Putamen (tissue), 1 donor: ENCODE measurements around the gene PDE3A.
A peak's percentile ranks its signal among the peaks of the same experiment; 100 is the strongest.

Experiments
- DNase-seq: peaks from one replicate; pipeline ENCODE4 v3.0.0-alpha.2; 2016; ENCODE audit warnings: low spot score

The PDE3A gene

DNA sequence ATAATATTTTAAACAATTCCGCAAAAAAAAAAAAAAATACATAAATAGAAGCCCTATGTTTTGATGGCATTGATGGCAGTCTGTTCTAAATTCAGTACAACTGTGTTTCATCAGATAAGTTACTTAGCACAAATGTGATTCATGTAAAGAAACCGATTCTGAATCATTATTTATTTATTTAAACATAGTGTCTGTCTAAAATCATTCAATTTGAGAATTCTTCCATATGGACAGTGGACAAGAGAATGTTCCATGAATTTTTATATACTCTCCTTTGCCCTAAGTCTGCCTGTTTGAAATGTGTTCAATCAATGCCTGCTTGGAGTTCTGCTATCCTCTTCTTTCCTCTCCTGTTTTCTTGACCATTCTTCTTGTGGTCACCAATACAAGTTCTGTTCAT lies 126.5 kb downstream of the PDE3A start:
- no peak for DNase-seq

- DNase-seq: no peak
Measured at GRCh38 chr12:20495997-20496396, 127.7 kb downstream of the PDE3A start.

DNA sequence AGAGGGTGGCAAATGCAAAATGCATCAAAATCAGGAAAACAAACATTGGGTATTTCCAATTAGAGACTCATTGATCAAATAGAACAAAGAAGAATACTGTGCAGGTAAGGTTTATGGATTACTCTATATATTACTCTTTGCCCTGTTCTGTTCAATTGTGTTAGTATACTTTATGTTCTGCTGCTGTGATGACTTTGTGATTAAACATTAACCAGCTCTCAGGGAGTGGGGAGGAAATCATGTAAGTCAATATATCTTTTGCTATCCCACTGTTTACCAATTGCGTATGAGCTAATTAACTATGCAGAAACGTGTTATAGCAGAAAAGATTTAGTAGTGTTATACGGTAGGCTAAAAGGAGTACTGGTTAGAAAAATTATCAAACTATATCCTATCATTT lies 129.4 kb downstream of the PDE3A start:
- DNase-seq: no peak

DNA sequence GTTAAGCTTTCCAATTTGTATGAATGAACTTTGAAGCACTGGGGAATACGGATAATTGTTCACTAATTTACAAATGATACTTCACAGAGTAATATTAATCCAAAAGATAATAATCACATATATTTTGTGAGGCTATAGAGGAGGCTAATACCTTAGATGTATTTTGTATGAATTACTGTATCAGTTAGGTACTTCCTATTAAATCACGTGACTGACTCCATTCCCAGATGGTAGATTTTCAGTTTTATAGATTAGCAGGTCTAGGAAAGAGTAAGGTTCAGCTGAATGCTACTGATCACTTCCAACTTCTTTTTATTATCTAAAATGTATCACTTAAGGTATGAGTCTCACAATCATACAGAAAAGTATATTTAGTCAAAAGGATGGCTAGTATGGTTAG lies 133.6 kb downstream of the PDE3A start:
- DNase-seq: no peak

DNA sequence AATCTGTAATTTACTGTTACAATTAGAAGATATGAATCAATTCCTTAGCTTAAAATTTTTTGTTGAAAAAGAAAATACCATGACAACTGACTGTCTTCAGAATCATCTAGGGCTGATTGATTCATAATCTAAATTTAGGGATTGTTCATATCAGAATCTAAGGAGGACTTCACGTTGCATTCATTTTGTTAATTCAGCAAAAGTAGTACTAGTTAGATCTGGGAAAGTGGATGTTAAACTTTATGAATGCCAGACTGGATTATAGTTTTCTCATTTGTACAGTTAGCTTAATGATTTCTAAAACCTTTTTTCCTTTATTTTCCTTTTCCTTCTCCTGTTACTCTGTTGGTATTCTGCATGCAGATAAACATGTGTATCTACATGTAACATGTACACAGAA lies 135.5 kb downstream of the PDE3A start:
- no peak for DNase-seq

- DNase-seq: no peak
Measured at GRCh38 chr12:20505056-20505455, 136.7 kb downstream of the PDE3A start.

- no peak for DNase-seq
Measured at GRCh38 chr12:20507056-20507455, 138.7 kb downstream of the PDE3A start.

GRCh38 chr12:20507711-20508110 lies 139.4 kb downstream of the PDE3A start:
- no peak for DNase-seq

- DNase-seq: no peak
Measured at GRCh38 chr12:20508359-20508758, 140.0 kb downstream of the PDE3A start.

DNA sequence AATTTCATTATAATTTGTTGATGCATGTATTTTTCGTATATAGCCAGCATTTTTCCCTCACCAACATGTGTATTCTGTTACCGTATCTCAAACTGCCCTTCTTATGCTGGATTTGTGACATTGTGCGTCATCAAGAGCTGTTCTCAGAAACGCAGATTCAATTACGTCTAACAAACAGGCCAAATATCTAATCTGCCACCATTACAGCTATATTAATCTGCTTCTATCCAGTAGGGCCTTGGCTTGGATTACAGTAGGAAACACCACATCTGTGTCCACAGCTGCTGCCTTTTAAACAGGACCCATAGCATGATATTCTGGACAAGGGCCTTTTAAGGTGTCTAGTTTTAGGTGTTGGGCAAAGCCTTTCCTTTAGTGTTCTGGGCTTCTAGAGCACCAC lies 140.6 kb downstream of the PDE3A start:
- DNase-seq: no peak

GRCh38 chr12:20510811-20511210 lies 142.5 kb downstream of the PDE3A start:
- no peak for DNase-seq

DNA sequence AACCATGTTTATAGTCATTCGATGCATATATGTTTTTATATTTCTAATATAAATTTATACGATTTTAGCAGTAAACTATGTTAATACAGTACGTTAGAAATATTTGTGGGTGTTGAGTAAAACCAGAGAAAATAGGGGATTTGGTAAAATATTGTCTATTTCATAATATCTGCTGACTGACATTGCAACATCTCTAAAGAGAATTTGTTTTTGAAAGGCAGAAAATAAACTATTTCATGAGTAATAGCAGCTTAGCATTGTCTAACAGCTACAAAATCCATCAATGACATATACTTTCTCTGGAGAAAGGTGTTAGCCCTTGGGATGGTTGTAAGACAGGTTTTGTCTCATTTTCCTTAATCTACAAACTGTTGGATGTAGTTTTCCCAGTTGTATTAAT lies 144.9 kb downstream of the PDE3A start:
- DNase-seq: no peak

GRCh38 chr12:20514598-20514997 lies 146.3 kb downstream of the PDE3A start:
- DNase-seq: no peak

GRCh38 chr12:20520532-20520931 lies 152.2 kb downstream of the PDE3A start:
- DNase-seq: no peak

DNA sequence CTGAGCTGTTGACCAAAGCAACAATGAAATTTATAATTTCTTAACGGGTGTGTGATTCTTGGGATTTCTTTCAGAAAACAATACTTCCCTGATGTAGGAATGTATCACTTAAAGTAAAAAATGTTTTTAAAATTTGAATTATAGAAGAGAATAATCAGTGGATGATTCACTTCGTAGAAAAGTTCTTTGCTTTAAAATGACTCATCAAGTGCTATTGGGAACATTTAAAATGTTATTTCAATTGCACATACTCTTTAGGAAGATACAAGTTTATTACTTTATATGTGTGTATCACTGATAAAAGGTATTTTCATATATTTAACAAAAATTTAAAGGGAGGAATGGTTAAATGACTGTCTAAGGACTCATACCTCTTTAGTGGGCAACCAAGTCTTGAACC lies 155.3 kb downstream of the PDE3A start:
- no peak for DNase-seq

DNA sequence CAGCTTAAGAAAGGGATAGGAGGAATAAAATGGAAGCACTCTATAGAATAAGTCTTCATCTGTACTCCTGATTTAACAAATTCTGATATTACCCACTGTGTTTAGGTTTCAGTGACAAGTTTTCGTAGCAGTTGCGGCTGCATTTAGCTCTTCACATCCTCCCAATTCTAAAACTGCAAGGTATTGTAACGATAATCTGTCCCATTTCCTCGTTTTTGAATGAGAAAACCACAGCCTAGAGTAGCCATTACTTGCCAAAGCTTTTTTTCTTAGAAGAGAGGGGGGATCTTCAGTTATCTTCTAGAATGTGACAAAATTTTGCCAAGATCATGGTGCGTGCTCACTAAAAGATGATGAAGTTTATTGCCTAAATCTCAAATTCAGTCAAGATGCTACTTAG lies 155.8 kb downstream of the PDE3A start:
- DNase-seq: no peak

- no peak for DNase-seq
Measured at GRCh38 chr12:20525064-20525610, 156.8 kb downstream of the PDE3A start.

GRCh38 chr12:20527417-20528163 lies 159.3 kb downstream of the PDE3A start:
- DNase-seq: peak; percentile 19

GRCh38 chr12:20528208-20528607 lies 159.9 kb downstream of the PDE3A start:
- no peak for DNase-seq

GRCh38 chr12:20546267-20546666 lies 177.9 kb downstream of the PDE3A start:
- no peak for DNase-seq

GRCh38 chr12:20547816-20548575 lies 179.7 kb downstream of the PDE3A start:
- no peak for DNase-seq

DNA sequence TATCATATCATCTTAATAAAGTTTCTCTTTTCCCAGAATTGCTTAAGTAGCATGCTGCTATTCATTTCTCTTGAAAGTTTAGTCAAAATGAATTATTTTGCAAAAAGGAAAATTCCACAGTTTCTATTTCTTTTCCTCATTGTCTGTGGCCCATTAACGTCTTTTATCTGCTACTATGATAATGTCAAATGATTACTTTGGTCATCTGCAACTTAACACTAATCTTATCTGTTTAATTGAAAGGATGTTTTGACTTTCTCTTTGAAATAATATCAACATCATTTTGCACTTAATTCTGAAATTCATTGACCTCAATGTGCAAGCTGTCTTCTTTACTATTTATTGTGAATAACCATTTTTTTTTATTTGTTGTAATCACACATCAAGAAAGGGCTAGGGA lies 180.3 kb downstream of the PDE3A start:
- DNase-seq: no peak

GRCh38 chr12:20549108-20549719 lies 180.9 kb downstream of the PDE3A start:
- DNase-seq: peak; percentile 22
